Mucosa of rectum (tissue), 2 donors: Measurements from ENCODE around the gene SCN2A.

Source experiments
- H3K27ac ChIP-seq, 2 donors: one replicate each; pipeline ENCODE4 v1.7.0; 2013; ENCODE audit warnings: inconsistent platforms in 2 of 2, low read depth in 2 of 2, low read length in 2 of 2
- H3K27me3 ChIP-seq, 2 donors: one replicate each; pipeline ENCODE4 v1.7.0; 2013; ENCODE audit warnings: low read length in 2 of 2; ENCODE audit not compliant: control insufficient read depth in 2 of 2, insufficient read depth in 2 of 2
- H3K36me3 ChIP-seq, 2 donors: one replicate each; pipeline ENCODE4 v1.7.0; 2013; ENCODE audit warnings: low read length in 2 of 2; ENCODE audit not compliant: control insufficient read depth in 2 of 2, insufficient read depth in 2 of 2
- H3K4me1 ChIP-seq, 2 donors: one replicate each; pipeline ENCODE4 v1.7.0; 2013; ENCODE audit warnings: low read length in 2 of 2, mild to moderate bottlenecking in 1 of 2; ENCODE audit not compliant: control insufficient read depth in 2 of 2, insufficient read depth in 2 of 2
- H3K4me3 ChIP-seq, 2 donors: one replicate each; pipeline ENCODE4 v1.7.0; 2013; ENCODE audit warnings: low read length in 2 of 2
- H3K9ac ChIP-seq, 2 donors: one replicate each; pipeline ENCODE4 v1.7.0; 2013; ENCODE audit warnings: low read length in 2 of 2, low read depth in 1 of 2, mild to moderate bottlenecking in 1 of 2
- H3K9me3 ChIP-seq, 2 donors: one replicate each; pipeline ENCODE4 v1.7.0; 2013; ENCODE audit warnings: low read length in 2 of 2; ENCODE audit not compliant: control insufficient read depth in 2 of 2
- donor health status: healthy.
- donor health status: Normal muscosa, but diverticular disease.

Gene SCN2A

GRCh38 chr2:165428926-165429325, 189.7 kb downstream of the SCN2A start:
- no peak overlapping the region for H3K9ac ChIP-seq
- no peak overlapping the region for H3K4me3 ChIP-seq
- H3K27ac ChIP-seq: no peak overlapping the region
- no peaks in the 10 kb centered on the region for H3K27me3 ChIP-seq
- no peaks in the 10 kb centered on the region for H3K36me3 ChIP-seq
- H3K4me1 ChIP-seq: no peaks in the 10 kb centered on the region
- H3K9me3 ChIP-seq: no peaks in the 10 kb centered on the region

- Histone ChIP-seq H3K4me3 (no peak overlapping the region), H3K27me3 (no peaks in the 10 kb centered on the region), H3K27ac (no peak overlapping the region), H3K36me3 (no peaks in the 10 kb centered on the region), H3K9me3 (no peaks in the 10 kb centered on the region), H3K9ac (no peak overlapping the region), H3K4me1 (no peaks in the 10 kb centered on the region)
These were observed 191.8 kb downstream of the SCN2A start for GRCh38 chr2:165431014-165431413.

- no peak overlapping the region for H3K4me3 ChIP-seq
- no peaks in the 10 kb centered on the region for H3K27me3 ChIP-seq
- H3K9me3 ChIP-seq: no peaks in the 10 kb centered on the region
- no peak overlapping the region for H3K9ac ChIP-seq
- H3K4me1 ChIP-seq: no peaks in the 10 kb centered on the region
- H3K27ac ChIP-seq: no peak overlapping the region
- no peaks in the 10 kb centered on the region for H3K36me3 ChIP-seq
These were observed 193.2 kb downstream of the SCN2A start for GRCh38 chr2:165432234-165432966.

- Histone ChIP-seq H3K4me1 (no peaks in the 10 kb centered on the region), H3K27me3 (no peaks in the 10 kb centered on the region), H3K9me3 (no peaks in the 10 kb centered on the region), H3K9ac (no peak overlapping the region), H3K36me3 (no peaks in the 10 kb centered on the region), H3K4me3 (no peak overlapping the region), H3K27ac (no peak overlapping the region)
These were observed 195.8 kb downstream of the SCN2A start for GRCh38 chr2:165434865-165435496.

GRCh38 chr2:165435611-165436010, 196.4 kb downstream of the SCN2A start:
- H3K36me3 ChIP-seq: no peaks in the 10 kb centered on the region
- H3K4me1 ChIP-seq: no peaks in the 10 kb centered on the region
- no peak overlapping the region for H3K9ac ChIP-seq
- no peaks in the 10 kb centered on the region for H3K27me3 ChIP-seq
- H3K27ac ChIP-seq: no peak overlapping the region
- no peak overlapping the region for H3K4me3 ChIP-seq
- no peaks in the 10 kb centered on the region for H3K9me3 ChIP-seq

- no peaks in the 10 kb centered on the region for H3K9me3 ChIP-seq
- no peaks in the 10 kb centered on the region for H3K36me3 ChIP-seq
- no peak overlapping the region for H3K4me3 ChIP-seq
- no peak overlapping the region for H3K9ac ChIP-seq
- H3K27me3 ChIP-seq: no peaks in the 10 kb centered on the region
- H3K27ac ChIP-seq: no peak overlapping the region
- no peaks in the 10 kb centered on the region for H3K4me1 ChIP-seq
These were observed 197.3 kb downstream of the SCN2A start for GRCh38 chr2:165436559-165436958.

GRCh38 chr2:165440367-165440766, 201.2 kb downstream of the SCN2A start:
- H3K4me1 ChIP-seq: no peaks in the 10 kb centered on the region
- no peak overlapping the region for H3K9ac ChIP-seq
- H3K9me3 ChIP-seq: no peaks in the 10 kb centered on the region
- no peak overlapping the region for H3K27ac ChIP-seq
- no peak overlapping the region for H3K4me3 ChIP-seq
- no peaks in the 10 kb centered on the region for H3K36me3 ChIP-seq
- no peaks in the 10 kb centered on the region for H3K27me3 ChIP-seq
